ENCODE measurements around the gene SCRN3. TPM values are rescaled to one million over a fixed set of nuclear protein-coding genes. Genes with fewer than 3 reads are reported as not detected.

The SCRN3 gene
- total RNA-seq, 2 experiments from 2014 or later = 7.6 to 7.9 TPM

GRCh38 chr2:174477759-174478158 lies 82.2 kb downstream of the SCRN3 start:
- H3K27me3 ChIP-seq (ENCODE audit: control insufficient read depth in 1 of 2, insufficient read depth in 2 of 2, low read length in 2 of 2) = no peaks in the 10 kb centered on the region
- ChIA-PET CTCF (interaction anchor here (1.2 to 1.3 kb wide), 2 partner anchors 8 to 16 kb away, joined by 3 read pairs; no protein-coding TSS in a partner anchor), POLR2A (no interaction called here)
- Mint-ChIP-seq H3K27me3 (no peaks in the 10 kb centered on the region), H3K36me3 (ENCODE audit: low read depth) (peaks cover 45% of the 10 kb centered on the region), H3K4me3 (no peak overlapping the region), H3K27ac (no peak overlapping the region), H3K4me1 (ENCODE audit: low read depth) (peaks cover 13% of the 10 kb centered on the region), H3K9me3 (no peaks in the 10 kb centered on the region)
- DNase-seq (no peak), ATAC-seq (ENCODE audit: poor library complexity) (no peak)
- no peaks in the 10 kb centered on the region for H3K9me3 ChIP-seq (ENCODE audit: control insufficient read depth in 1 of 2, insufficient read depth in 1 of 2, low read length in 2 of 2)
- no peak overlapping the region for H3K27ac ChIP-seq (ENCODE audit: low read depth in 1 of 2, low read length in 2 of 2)
- intact Hi-C loops (cut with DNase I, micrococcal nuclease) = no loop called here
- H3K36me3 ChIP-seq (ENCODE audit: insufficient read depth, low read length) = peaks cover 30% of the 10 kb centered on the region
- H3K4me3 ChIP-seq (ENCODE audit: low read length) = no peak overlapping the region
- no peaks in the 10 kb centered on the region for H3K4me1 ChIP-seq (ENCODE audit: insufficient read depth, low read length)
- no peak for TF ChIP-seq CTCF (IDR thresholded peaks at IDR 0.05)

Other genes with a start within 250 kb of the SCRN3 start
- gene OLA1, start 147.2 kb upstream of the SCRN3 start, total RNA-seq = 10 to 100 TPM; 38.1 to 40.5 TPM
- not detected for gene SP9, start 60.8 kb upstream of the SCRN3 start, total RNA-seq
- gene GPR155, start 91.3 kb downstream of the SCRN3 start, total RNA-seq = 1 to 10 TPM; 8.3 to 9.0 TPM
- 100 to 1,000 TPM; 237 to 264 TPM for gene WIPF1, start 202.1 kb downstream of the SCRN3 start, total RNA-seq